ENCODE measurements around the gene COL8A2. TPM values are rescaled to one million over a fixed set of nuclear protein-coding genes. Genes with fewer than 3 reads are reported as not detected.
A peak's percentile ranks its signal among the peaks of the same experiment; 100 is the strongest.

The COL8A2 gene
- total RNA-seq, 1 donor from 2014 or later: 1.6 TPM

- DNase-seq (ENCODE audit: low read depth in 2 of 2): no peak
Observed at GRCh38 chr1:36157973-36158826, 33.2 kb upstream of the COL8A2 start.

DNA sequence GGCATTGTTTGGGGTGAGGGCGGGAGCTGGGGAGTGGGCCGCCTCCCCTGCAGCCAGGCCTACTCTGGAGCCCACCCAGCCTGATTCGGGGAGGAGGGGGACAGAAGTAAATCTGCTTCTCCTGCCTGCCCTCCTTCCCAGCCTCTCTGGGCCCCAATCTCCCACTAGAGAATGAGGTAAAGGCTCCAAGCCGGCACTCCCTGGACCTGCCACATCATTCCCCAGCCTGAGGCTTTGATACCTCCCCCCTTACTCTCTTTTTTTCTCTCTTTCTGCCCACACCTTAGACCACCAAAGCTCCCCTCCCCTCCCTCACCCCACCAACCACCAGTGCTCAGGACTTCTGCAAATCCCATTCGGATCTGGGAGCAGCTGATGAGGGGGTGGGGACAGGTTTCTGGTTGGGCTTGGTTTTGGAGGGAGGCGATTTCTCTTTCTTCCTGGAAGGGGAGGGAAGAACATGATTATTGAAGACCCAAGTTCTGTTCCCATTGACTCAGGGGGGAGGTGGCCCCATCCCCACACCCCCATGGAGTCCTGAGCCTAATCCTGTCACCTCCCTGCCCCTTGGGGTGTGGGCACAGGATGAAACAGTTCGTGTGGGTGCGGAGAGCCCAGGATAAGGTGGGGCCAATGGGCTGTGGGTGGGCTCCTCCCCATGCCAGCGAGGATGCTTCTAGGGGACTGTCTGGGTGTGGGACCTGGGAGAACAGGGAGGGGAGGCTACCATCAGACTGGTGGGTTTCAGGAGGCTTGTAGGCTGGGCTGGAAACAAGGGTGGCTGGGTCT, 32.3 kb upstream of the COL8A2 start:
- peak; percentile 39 to 43 for DNase-seq (ENCODE audit: low read depth in 2 of 2)

DNA sequence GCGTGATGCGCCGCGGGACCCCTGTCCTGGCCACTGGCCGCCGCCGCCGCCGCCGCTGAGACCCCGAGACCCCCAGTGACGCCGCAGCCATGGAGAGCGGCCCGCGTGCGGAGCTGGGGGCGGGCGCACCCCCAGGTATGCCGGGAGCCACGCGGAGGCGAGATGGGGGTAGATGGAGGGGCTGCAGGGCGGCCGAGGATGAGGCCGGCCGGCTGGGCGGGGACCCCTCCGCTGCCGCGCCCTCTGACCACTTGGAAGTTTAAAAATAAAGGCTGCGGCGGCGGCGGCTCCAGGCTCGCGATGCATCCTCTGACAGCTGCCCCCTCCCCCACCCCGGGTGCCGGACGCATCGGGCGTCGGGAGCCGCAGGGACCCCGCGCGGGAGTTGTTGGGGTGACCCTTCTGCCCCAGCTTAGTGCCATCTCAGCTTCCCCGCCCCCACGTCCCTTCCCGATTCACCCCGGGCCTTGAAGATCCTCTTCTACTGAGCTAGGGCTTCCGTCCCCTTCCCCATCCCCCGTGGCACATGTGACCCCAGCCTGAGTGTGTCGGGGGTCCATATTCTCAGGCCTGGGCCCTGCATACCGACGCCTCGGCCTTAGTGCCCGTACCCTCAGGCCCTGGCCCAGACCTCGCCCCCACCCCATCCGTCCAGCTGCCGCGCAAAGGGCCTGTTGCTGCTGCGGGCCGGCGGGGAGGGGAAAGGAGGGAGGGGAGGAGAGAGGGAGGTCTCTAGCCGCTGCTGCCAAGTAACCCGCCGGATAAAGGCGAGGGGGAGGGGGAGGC, 31.5 kb upstream of the COL8A2 start:
- peak; percentile 67 to 74 for DNase-seq (ENCODE audit: low read depth in 2 of 2)

DNA sequence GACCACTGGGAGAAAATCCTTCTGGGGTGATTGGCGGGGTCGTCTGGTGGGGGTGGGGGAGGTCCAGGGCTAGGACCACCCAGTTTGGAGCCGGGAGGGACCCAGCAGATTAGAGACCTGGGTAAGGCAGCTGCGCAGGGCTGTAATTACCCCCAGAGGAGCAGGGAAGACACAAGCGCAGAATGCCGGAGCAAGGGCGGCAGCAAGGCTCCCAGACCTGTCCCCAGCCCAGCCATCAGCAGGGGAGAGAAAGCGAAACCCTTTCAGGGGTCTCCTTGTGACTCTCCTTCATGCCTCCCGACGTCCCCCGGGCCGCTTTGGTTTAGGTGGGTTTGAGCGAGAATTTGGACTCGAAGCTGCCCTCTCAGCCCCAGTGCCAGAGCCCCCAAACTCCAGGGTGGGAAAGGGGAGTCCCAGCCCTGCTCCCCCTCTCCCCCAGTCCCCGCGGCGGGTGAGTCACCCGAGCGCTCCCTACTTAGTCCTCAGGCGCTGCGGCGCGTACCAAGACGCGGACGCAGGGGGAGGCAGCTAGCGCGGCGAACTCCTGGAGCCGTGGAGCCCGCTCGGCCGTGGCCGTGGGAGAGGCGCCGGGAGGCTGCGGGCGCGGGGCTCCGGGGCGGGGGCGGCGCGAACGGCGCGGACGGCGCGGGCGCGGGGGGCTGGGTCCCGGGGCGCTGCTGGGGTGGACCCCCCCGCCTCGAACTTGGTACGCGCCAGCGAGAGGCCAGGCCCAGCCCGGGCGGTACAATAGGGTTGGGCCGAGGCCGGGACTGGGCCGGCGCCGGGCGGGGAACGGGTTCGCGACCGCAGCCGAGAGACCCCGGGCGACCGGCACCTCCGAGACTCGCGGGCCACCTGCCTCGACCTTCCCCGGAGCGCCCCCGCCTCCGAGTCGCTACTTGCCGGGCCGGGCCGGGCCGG, 30.6 kb upstream of the COL8A2 start, which contains the start of gene MAP7D1:
MAP7D1 (plus strand) TSS at position 753 of the 921 bp plus-strand sequence. CDS start 258 bp downstream, outside the sequence.
- DNase-seq (ENCODE audit: low read depth in 2 of 2): peak; percentile 84 to 86

- DNase-seq (ENCODE audit: low read depth in 2 of 2): peak in 1 of 2 donors; percentile 25
Observed at GRCh38 chr1:36154765-36155407, 29.9 kb upstream of the COL8A2 start.

GRCh38 chr1:36154335-36154734, 29.3 kb upstream of the COL8A2 start:
- DNase-seq (ENCODE audit: low read depth in 2 of 2): no peak

DNA sequence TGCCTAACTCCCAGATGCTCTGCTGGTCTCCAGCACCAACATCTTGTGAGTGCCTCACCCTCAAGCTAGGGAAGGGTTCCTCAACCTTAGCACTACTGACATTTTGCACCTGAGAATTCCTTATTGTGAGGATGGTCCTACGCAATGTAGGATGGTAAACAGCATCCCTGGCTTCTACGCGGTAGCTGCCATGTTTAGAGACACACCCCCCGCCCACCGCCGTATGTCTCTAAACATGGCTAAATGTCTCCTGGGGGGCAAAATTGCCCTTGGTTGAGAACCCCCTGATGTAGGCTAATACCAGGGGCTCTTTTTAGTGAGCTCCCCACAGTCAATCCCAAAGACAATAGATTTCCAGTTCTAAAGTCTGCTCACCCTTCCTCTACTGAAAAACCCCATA, 28.5 kb upstream of the COL8A2 start:
- no peak for DNase-seq (ENCODE audit: low read depth in 2 of 2)

DNA sequence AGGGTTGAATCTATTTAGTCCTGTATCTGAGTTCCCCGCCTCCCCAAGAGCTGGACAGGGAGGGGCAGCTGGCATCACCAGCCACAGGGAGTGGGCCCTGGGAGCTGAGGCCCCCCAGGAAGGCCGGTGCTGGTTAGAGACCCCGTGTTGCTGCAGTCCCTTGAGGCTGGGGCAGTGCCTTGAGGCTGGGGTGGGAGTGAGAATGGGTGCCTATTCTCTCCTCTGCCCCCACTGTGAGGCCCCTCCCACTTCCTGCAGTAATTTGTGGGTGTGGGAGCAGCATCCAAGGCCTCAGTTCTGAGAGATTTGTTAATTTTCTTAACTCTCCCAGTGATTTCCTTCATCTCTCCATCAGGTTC, 26.8 kb upstream of the COL8A2 start:
- peak in 1 of 2 donors; percentile 37 for DNase-seq (ENCODE audit: low read depth in 2 of 2)

DNA sequence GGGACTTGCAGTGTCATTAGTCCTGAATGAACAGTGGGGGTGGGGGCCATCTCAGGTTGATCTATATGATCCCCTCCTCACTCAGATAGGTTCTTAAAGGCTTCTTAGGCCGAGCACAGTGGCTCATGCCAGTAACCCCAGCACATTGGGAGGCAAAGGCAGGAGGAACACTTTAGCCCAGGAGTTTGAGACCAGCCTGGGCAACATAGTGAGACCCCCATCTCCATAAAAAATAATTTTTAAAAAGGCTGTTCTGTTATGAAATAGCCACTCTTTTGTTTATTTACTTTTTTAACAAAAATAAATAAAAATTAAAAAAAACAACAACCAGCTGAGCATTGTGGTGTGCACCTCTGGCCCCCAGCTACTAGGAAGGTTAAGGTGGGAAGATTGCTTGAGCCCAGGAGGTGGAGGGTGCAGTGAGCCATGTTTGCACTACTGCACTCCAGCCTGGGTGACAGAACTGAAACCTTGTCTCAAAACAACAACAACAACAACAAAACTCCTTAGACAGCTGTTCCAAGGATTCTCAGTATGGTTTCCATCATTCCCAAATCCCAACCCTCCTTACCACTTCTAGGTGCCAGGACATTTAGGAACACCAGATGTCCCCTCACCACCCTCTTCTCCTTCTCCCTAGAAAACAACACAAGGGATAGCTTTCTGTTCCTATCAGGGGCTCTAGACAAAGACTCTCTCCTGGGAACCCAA, 26.3 kb upstream of the COL8A2 start:
- DNase-seq (ENCODE audit: low read depth in 2 of 2): no peak

GRCh38 chr1:36150296-36151133, 25.5 kb upstream of the COL8A2 start:
- DNase-seq (ENCODE audit: low read depth in 2 of 2): peak; percentile 92 to 97

DNA sequence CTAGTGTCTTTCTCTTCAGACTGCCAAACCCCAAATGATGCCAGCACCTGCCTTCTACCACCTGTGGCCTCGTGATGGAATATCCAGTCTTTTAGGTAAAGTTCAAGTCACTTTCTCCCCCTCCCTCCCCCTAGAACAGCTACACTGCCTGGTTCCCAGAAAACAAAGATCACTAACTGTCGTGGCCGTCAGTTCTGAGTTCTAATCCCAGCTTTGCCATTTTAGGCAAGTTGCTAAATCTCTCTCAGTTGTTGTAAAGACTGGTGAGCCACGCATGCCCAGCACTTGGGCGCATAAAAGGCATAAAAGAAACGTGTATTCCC, 24.9 kb upstream of the COL8A2 start:
- no peak for DNase-seq (ENCODE audit: low read depth in 2 of 2)

DNA sequence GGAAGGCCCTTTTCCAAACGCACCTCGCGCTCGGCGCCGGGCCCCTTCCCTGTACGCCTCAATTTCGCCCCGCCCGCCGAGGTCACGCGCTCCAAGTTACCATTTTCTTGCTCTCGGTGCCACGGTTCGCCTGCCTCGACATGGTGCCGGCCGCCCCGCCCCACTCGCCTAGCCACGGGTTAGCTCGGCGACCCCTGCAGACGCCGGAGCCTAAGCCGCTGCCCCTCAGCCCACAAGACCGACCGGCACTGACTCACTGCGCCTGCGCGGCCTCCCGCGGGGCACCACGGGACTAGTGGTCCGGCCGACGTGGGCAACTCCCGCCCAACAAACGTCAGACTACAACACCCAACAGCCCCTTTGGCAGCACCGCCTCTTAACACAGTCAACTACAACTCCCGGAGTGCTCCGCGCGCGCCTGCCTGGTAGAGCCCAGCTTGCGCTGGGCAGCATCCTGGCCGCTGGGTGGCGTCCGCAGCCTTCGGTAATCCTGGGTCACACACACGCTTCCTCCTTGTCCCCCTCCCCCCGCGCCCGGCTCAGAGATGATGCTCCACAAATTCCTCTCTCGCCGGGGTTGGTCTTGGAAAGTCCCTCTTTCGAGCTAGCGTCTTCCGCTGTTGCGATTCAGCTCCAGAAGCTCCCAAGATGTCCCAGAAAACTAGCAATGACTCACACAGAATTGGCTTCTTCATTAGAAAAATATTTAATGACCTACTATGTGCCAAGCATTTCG, 24.4 kb upstream of the COL8A2 start, which contains the start of gene TRAPPC3:
TRAPPC3 (minus strand) TSS at position 250 of the 736 bp plus-strand sequence; CDS start at position 142, 108 bp downstream.
- peak; percentile 100 for DNase-seq (ENCODE audit: low read depth in 2 of 2)

GRCh38 chr1:36148821-36149236, 23.8 kb upstream of the COL8A2 start:
- DNase-seq (ENCODE audit: low read depth in 2 of 2): no peak

- DNase-seq (ENCODE audit: low read depth in 2 of 2): no peak
Observed at GRCh38 chr1:36144413-36144812, 19.4 kb upstream of the COL8A2 start.

DNA sequence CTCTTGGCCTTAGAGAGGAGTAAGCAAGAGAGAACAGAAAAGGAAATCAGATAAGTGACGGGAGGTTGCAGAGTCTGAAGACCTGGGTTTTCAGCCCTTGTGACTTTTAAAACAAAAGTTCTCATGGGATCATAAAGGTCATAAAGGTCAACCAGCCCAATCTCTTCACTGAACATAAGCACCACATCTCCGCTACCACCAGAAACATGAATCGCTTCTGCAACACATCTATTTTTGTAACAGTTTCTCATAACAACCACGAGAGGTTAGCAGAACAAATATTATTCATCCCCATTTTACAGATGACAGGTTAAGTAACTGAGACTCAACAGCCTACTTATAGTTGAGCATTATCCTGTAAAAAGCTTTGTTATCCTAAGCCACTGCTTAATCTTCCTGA, 18.4 kb upstream of the COL8A2 start:
- DNase-seq (ENCODE audit: low read depth in 2 of 2): no peak

DNA sequence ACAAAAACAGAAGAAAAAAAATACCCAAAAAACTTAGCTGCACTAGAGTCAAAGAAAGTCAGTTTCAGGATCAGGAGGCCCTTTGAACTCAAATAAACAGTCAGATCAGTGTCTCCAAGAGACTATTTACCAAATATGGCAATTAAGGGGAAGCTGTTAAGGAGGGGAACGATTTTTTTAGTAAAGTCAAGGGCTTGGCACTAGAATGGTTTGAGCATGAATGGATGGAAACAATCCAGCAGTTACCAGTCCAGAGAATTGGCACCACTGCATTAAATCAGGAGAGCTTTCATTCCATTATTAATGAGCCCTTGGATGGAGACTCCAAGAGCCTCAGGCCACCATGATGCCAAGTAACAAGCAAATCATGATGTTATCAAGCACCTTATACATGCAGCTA, 17.1 kb upstream of the COL8A2 start:
- no peak for DNase-seq (ENCODE audit: low read depth in 2 of 2)

- no peak for DNase-seq (ENCODE audit: low read depth in 2 of 2)
Observed at GRCh38 chr1:36139521-36139920, 14.5 kb upstream of the COL8A2 start.

- no peak for DNase-seq (ENCODE audit: low read depth in 2 of 2)
Observed at GRCh38 chr1:36137776-36138175, 12.8 kb upstream of the COL8A2 start.
